ENCODE measurements around the gene SEL1L3. TPM values are rescaled to one million over a fixed set of nuclear protein-coding genes. Genes with fewer than 3 reads are reported as not detected.

The SEL1L3 gene
- total RNA-seq, 1 donor from 2014 or later, result 91.8 TPM

DNA sequence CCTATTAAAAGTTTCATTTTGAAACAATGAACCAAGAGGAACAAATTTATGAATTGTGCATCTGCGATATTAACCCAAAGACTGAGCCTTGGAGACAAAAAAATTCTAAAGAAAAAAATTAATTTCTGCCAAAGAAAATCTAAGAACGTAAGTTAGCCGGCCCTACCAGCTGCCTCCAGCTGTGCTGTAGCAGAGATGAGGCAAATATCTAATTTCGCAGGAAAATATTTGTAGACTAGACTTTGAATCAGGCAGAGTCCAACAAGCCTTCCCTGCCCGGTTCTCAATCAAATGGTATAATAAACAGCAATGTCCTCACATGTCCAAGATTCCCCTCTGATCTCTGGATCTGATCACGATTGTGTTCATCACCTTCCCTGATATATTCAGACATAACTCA, 30.0 kb upstream of the SEL1L3 start:
- TF ChIP-seq, protein P1, sequence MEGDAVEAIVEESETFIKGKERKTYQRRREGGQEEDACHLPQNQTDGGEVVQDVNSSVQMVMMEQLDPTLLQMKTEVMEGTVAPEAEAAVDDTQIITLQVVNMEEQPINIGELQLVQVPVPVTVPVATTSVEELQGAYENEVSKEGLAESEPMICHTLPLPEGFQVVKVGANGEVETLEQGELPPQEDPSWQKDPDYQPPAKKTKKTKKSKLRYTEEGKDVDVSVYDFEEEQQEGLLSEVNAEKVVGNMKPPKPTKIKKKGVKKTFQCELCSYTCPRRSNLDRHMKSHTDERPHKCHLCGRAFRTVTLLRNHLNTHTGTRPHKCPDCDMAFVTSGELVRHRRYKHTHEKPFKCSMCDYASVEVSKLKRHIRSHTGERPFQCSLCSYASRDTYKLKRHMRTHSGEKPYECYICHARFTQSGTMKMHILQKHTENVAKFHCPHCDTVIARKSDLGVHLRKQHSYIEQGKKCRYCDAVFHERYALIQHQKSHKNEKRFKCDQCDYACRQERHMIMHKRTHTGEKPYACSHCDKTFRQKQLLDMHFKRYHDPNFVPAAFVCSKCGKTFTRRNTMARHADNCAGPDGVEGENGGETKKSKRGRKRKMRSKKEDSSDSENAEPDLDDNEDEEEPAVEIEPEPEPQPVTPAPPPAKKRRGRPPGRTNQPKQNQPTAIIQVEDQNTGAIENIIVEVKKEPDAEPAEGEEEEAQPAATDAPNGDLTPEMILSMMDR (IDR thresholded peaks at IDR 0.05; ENCODE audit: unreplicated experiment), result no peak
- Mint-ChIP-seq H3K4me3 (ENCODE audit: unreplicated experiment) (no peak overlapping the region), H3K27ac (ENCODE audit: unreplicated experiment) (no peak overlapping the region), H3K27me3 (ENCODE audit: unreplicated experiment) (peaks cover 4% of the 10 kb centered on the region), H3K36me3 (ENCODE audit: low read depth, unreplicated experiment) (no peaks in the 10 kb centered on the region), H3K9me3 (ENCODE audit: unreplicated experiment) (no peaks in the 10 kb centered on the region), H3K4me1 (ENCODE audit: unreplicated experiment) (peaks cover 12% of the 10 kb centered on the region)
- DNase-seq (ENCODE audit: low spot score), result no peak

DNA sequence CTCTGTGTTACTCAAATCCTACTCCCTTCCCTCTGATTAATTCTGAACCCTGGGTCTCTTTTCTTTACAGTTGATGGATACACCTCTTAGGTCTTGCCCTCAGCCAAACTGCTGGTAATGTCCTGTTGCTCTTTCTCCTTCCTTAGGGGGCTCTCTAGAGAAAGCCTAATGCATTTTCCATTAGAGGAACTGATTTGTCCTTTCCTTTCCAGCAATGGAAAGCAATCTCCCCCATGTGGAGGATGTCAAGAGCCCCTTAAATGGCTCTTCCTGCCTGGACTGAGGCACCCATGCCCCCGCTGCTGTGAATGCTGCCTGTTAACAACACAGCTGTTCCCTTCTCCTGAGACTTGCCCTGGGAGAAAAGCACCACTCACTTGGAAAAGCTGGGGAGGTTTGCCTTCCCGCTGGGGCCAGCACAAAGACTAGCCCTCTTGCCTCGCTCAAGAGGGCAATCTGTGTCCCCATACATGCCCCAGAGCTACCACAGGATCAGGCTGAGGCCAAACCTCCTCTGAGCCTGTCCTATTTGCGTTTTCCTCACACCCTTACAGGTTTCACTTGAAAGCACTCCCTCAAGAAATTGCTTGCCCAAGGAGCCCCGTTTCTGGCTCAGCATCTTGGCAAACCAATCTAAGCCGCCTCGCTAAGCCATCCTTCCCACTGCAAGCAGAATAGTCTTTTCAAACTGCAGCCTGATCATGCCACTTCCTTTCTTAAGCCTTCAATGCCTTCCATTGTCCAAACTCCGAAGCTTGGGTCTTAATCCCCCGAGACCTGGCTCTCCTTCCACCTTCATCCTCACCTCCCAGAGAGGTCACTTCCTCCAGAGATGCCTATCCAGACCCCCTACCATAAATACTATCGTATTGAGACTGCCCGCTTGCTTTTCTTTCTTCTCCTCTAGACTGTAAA, 28.0 kb upstream of the SEL1L3 start:
- Mint-ChIP-seq H3K4me1 (ENCODE audit: unreplicated experiment) (peaks cover 18% of the 10 kb centered on the region), H3K36me3 (ENCODE audit: low read depth, unreplicated experiment) (no peaks in the 10 kb centered on the region), H3K27ac (ENCODE audit: unreplicated experiment) (no peak overlapping the region), H3K9me3 (ENCODE audit: unreplicated experiment) (no peaks in the 10 kb centered on the region), H3K4me3 (ENCODE audit: unreplicated experiment) (no peak overlapping the region), H3K27me3 (ENCODE audit: unreplicated experiment) (peaks cover 2% of the 10 kb centered on the region)
- TF ChIP-seq, protein P1 (IDR thresholded peaks at IDR 0.05; ENCODE audit: unreplicated experiment), result no peak
- no peak for DNase-seq (ENCODE audit: low spot score)

DNA sequence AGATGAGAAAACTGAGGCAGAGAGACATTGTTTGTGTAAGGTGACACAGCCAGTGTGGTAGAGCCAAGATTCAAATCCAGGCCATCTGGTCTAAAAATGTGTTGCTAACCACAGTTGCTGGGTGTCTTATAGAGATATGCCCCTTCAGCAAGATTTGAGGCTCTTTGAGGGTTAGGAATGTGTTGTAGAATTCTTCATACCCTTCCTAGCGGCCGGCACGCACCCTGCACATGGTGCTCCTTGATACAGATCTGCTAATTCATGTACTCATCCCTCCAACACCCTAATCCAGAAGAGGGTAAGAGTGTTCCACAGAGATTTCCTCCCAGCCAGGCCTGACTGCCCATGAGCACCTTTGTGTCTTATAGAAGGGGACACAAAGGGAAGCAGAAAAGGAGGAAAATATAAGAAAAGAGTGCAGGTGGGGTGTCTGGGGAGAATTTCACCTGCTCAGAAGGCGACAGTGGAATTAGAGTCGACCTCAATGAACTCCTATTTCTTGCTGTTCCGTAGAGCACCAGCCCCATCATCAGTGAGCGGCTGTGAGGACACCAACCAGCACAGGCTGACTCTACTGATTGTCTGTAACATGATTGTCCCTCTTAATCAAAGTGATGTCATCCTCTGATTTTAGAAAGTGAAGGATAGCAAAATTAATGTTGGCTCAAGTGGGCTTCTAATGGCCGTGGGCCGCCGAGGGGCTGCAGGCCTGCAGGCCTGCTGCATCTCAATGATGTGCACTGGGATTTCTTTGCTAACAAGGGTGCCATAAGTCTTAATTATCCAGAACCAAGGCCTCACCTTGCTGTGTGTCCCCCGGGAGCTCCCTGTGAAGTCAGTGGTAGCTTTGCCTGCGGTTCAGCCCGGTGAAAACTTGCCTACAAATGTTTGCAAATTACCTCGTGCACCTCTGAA, 27.1 kb upstream of the SEL1L3 start:
- Mint-ChIP-seq H3K4me3 (ENCODE audit: unreplicated experiment) (no peak overlapping the region), H3K4me1 (ENCODE audit: unreplicated experiment) (peaks cover 18% of the 10 kb centered on the region), H3K36me3 (ENCODE audit: low read depth, unreplicated experiment) (no peaks in the 10 kb centered on the region), H3K27ac (ENCODE audit: unreplicated experiment) (no peak overlapping the region), H3K9me3 (ENCODE audit: unreplicated experiment) (no peaks in the 10 kb centered on the region), H3K27me3 (ENCODE audit: unreplicated experiment) (peaks cover 2% of the 10 kb centered on the region)
- DNase-seq (ENCODE audit: low spot score), result no peak
- TF ChIP-seq, protein P1 (IDR thresholded peaks at IDR 0.05; ENCODE audit: unreplicated experiment), result no peak

DNA sequence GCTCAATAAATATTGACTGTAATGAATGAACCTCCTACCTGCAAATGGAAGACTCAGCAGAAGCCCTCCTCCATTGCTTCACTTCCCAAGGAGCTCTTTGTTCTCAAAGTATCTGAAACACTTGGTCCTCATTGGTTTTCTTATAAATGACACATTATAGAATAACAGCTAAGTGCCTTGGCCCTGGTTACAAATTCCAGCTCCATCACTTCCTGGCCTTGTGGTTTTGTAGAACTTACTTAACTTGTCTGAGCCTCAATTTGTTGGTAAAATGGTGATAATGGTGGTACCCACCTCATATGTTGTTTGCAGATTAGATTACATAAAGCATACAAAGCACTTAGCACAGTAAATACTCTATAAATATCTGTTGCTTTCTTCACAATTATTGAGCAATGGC, 26.0 kb upstream of the SEL1L3 start:
- Mint-ChIP-seq H3K4me3 (ENCODE audit: unreplicated experiment) (no peak overlapping the region), H3K27ac (ENCODE audit: unreplicated experiment) (no peak overlapping the region), H3K4me1 (ENCODE audit: unreplicated experiment) (peaks cover 26% of the 10 kb centered on the region), H3K27me3 (ENCODE audit: unreplicated experiment) (peaks cover 2% of the 10 kb centered on the region), H3K36me3 (ENCODE audit: low read depth, unreplicated experiment) (no peaks in the 10 kb centered on the region), H3K9me3 (ENCODE audit: unreplicated experiment) (peaks cover 4% of the 10 kb centered on the region)
- TF ChIP-seq, protein P1 (IDR thresholded peaks at IDR 0.05; ENCODE audit: unreplicated experiment), result no peak
- DNase-seq (ENCODE audit: low spot score), result no peak

All from endothelial cell (in vitro differentiated cells).